NB4 (cell line): ENCODE data around the gene PSPC1.

Experiments
- DNase-seq: peaks from one replicate; pipeline ENCODE4 v3.0.0; 2010; ENCODE audit warnings: low read depth
- H3K4me3 ChIP-seq: one replicate; pipeline ENCODE4 v1.5.1; 2011; ENCODE audit warnings: mild to moderate bottlenecking, low read depth, low read length, moderate library complexity
- CTCF ChIP-seq: IDR thresholded peaks from one replicate; pipeline ENCODE4 v1.5.1; 2012; ENCODE audit warnings: low read depth, low read length
- MAX ChIP-seq: IDR thresholded peaks from 2 replicates; pipeline ENCODE4 v1.6.1; 2011; ENCODE audit warnings: low read depth, low read length
- MYC ChIP-seq: IDR thresholded peaks from 2 replicates; pipeline ENCODE4 v1.6.1; 2011; ENCODE audit warnings: low read depth, low read length
- POLR2A ChIP-seq: IDR thresholded peaks from 2 replicates; pipeline ENCODE4 v1.6.1; 2011; ENCODE audit warnings: mild to moderate bottlenecking; ENCODE audit not compliant: insufficient read length; ENCODE audit errors: extremely low read depth

Gene PSPC1

GRCh38 chr13:19661126-19661525 is 121.6 kb downstream of the PSPC1 start:
- no peak overlapping the region for H3K4me3 ChIP-seq
- no peak for DNase-seq
- no peak for TF ChIP-seq MAX
- TF ChIP-seq POLR2A = no peak
- no peak for TF ChIP-seq MYC
- TF ChIP-seq CTCF = no peak

- no peak overlapping the region for H3K4me3 ChIP-seq
- TF ChIP-seq CTCF = no peak
- DNase-seq = no peak
Measured at GRCh38 chr13:19658831-19659230, 123.9 kb downstream of the PSPC1 start.

- DNase-seq = no peak
- H3K4me3 ChIP-seq = no peak overlapping the region
- TF ChIP-seq POLR2A = no peak
- TF ChIP-seq MAX = no peak
- TF ChIP-seq MYC = no peak
- no peak for TF ChIP-seq CTCF
Measured at GRCh38 chr13:19657872-19658591, 124.7 kb downstream of the PSPC1 start.
